ENCODE data around the gene KCNIP4. TPM values are rescaled to one million over a fixed set of nuclear protein-coding genes. Genes with fewer than 3 reads are reported as not detected.

The KCNIP4 gene
- total and polyA plus RNA-seq, 2 donors from 2014 or later: 9.8 to 43.9 TPM

DNA sequence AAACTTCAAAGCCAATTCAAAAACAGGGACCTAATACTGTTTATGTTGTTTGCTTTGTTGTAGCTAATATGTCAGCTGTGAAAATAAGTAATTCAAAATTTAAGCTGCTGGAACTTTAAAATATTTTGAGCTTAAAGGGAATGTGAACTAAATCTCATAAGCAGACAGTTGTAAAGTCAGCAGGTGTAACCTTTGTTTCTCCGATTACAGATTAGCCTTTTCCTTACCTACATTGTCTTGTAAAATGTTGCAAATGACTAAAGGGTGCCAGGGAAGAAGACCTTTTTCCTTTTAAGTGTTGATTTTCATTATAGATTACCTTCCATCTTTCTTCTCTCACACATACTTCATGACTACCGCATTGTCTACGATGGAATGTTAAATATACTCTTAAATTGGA, 405.1 kb downstream of the KCNIP4 start:
- Histone ChIP-seq H3K9ac (ENCODE audit: low read length in 3 of 3) (peak overlapping the region in 2 of 3 donors; percentile 36 to 65), H3K36me3 (ENCODE audit: control insufficient read depth in 2 of 3, insufficient read depth in 3 of 3, low read length in 3 of 3) (no peaks in the 10 kb centered on the region), H3K9me3 (ENCODE audit: control insufficient read depth in 2 of 3, insufficient read depth in 1 of 3, low read length in 3 of 3) (peaks cover 0 to 3% (median 0%) of the 10 kb centered on the region in 3 donors), H3K4me3 (ENCODE audit: low read length in 3 of 3) (peak overlapping the region; percentile 59 to 81 (median 66)), H3K27ac (ENCODE audit: low read depth in 2 of 2, low read length in 2 of 2) (peak overlapping the region in 1 of 2 donors; percentile 47), H3K27me3 (ENCODE audit: control insufficient read depth, insufficient read depth, low read length) (no peaks in the 10 kb centered on the region), H3K4me1 (ENCODE audit: control insufficient read depth in 2 of 3, insufficient read depth in 2 of 3, low read depth in 1 of 3, low read length in 3 of 3) (no peaks in the 10 kb centered on the region)
- TF ChIP-seq, protein P1, sequence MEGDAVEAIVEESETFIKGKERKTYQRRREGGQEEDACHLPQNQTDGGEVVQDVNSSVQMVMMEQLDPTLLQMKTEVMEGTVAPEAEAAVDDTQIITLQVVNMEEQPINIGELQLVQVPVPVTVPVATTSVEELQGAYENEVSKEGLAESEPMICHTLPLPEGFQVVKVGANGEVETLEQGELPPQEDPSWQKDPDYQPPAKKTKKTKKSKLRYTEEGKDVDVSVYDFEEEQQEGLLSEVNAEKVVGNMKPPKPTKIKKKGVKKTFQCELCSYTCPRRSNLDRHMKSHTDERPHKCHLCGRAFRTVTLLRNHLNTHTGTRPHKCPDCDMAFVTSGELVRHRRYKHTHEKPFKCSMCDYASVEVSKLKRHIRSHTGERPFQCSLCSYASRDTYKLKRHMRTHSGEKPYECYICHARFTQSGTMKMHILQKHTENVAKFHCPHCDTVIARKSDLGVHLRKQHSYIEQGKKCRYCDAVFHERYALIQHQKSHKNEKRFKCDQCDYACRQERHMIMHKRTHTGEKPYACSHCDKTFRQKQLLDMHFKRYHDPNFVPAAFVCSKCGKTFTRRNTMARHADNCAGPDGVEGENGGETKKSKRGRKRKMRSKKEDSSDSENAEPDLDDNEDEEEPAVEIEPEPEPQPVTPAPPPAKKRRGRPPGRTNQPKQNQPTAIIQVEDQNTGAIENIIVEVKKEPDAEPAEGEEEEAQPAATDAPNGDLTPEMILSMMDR (IDR thresholded peaks at IDR 0.05; ENCODE audit: borderline replicate concordance, extremely low read depth, insufficient read depth): no peak
- DNase-seq (no peak), FAIRE-seq (no peak)
- intact Hi-C loops (cut with DNase I): no loop called here

DNA sequence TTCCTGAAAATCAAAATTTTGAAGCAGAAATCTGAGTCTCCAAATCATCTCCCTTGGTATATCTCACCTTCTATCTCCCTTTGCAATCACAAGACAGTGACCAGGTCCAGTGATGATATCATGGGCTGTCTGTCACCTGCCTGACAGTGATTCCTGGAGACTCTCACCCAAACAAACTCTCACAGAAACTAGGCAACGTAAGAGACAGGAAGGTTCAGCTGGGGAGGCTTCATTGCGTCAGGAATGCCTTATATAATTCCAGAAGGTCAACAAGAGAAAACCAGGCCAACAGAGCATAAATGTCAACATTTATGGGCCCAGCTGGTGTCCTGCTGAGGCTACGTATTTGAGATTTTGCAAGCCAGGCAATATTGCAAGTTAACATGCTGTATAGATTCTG, 412.7 kb downstream of the KCNIP4 start:
- Histone ChIP-seq H3K9ac (ENCODE audit: low read length in 3 of 3) (no peak overlapping the region), H3K4me1 (ENCODE audit: control insufficient read depth in 2 of 3, insufficient read depth in 2 of 3, low read depth in 1 of 3, low read length in 3 of 3) (no peaks in the 10 kb centered on the region), H3K4me3 (ENCODE audit: low read length in 3 of 3) (no peak overlapping the region), H3K9me3 (ENCODE audit: control insufficient read depth in 2 of 3, insufficient read depth in 1 of 3, low read length in 3 of 3) (no peaks in the 10 kb centered on the region), H3K27me3 (ENCODE audit: control insufficient read depth, insufficient read depth, low read length) (no peaks in the 10 kb centered on the region), H3K36me3 (ENCODE audit: control insufficient read depth in 2 of 3, insufficient read depth in 3 of 3, low read length in 3 of 3) (no peaks in the 10 kb centered on the region), H3K27ac (ENCODE audit: low read depth in 2 of 2, low read length in 2 of 2) (no peak overlapping the region)
- intact Hi-C loops (cut with DNase I): no loop called here
- no peak for DNase-seq
- no peak for FAIRE-seq
- TF ChIP-seq, protein P1 (IDR thresholded peaks at IDR 0.05; ENCODE audit: borderline replicate concordance, extremely low read depth, insufficient read depth): no peak

DNA sequence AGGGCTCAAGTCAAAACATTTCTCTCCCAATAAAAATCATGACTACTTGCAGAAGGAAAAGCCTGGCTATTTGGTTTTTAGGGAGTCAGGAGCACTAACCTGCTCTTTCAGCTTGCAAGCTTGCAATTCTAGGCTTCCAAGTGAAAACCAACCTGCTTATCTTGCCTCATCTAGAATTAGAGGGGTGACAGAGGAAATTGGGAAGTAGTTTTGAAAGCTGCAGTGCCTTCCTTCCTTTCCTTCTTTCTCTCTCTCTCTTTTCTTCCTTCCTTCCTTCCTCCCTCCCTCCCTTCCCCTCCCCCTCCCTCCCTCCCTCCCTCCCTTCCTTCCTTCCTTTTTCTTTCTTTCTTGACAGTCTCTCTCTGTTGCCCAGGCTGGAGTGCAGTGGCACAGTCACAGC, 417.5 kb downstream of the KCNIP4 start:
- FAIRE-seq (no peak), DNase-seq (no peak)
- H3K9me3 ChIP-seq (ENCODE audit: control insufficient read depth in 2 of 3, insufficient read depth in 1 of 3, low read length in 3 of 3): no peaks in the 10 kb centered on the region
- no peak overlapping the region for H3K27ac ChIP-seq (ENCODE audit: low read depth in 2 of 2, low read length in 2 of 2)
- TF ChIP-seq, protein P1 (IDR thresholded peaks at IDR 0.05; ENCODE audit: borderline replicate concordance, extremely low read depth, insufficient read depth): no peak
- H3K4me1 ChIP-seq (ENCODE audit: control insufficient read depth in 2 of 3, insufficient read depth in 2 of 3, low read depth in 1 of 3, low read length in 3 of 3): no peaks in the 10 kb centered on the region
- H3K4me3 ChIP-seq (ENCODE audit: low read length in 3 of 3): no peak overlapping the region
- H3K9ac ChIP-seq (ENCODE audit: low read length in 3 of 3): no peak overlapping the region
- no peaks in the 10 kb centered on the region for H3K36me3 ChIP-seq (ENCODE audit: control insufficient read depth in 2 of 3, insufficient read depth in 3 of 3, low read length in 3 of 3)
- no peaks in the 10 kb centered on the region for H3K27me3 ChIP-seq (ENCODE audit: control insufficient read depth, insufficient read depth, low read length)
- intact Hi-C loops (cut with DNase I): no loop called here

DNA sequence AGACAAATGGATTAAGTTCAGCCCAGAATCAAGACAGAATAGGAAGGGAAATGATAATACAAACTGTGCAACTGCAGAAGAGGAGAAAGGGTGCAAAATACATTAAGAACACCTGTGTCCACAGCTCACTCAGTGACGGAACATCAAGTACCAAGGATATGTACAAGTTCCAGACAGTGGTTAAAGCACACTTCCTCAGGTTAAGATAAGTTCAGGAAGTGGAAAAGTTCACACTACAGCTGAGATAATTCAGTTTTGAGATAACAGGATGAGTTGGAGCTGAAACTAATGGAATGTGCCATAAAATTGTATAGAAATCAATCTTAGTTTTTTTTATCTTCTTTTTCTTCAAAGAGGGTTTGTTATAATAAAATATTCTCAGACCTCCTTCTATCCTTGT, 419.4 kb downstream of the KCNIP4 start:
- H3K9ac ChIP-seq (ENCODE audit: low read length in 3 of 3): no peak overlapping the region
- no peaks in the 10 kb centered on the region for H3K4me1 ChIP-seq (ENCODE audit: control insufficient read depth in 2 of 3, insufficient read depth in 2 of 3, low read depth in 1 of 3, low read length in 3 of 3)
- DNase-seq (no peak), FAIRE-seq (no peak)
- TF ChIP-seq, protein P1 (IDR thresholded peaks at IDR 0.05; ENCODE audit: borderline replicate concordance, extremely low read depth, insufficient read depth): no peak
- no peak overlapping the region for H3K4me3 ChIP-seq (ENCODE audit: low read length in 3 of 3)
- H3K9me3 ChIP-seq (ENCODE audit: control insufficient read depth in 2 of 3, insufficient read depth in 1 of 3, low read length in 3 of 3): no peaks in the 10 kb centered on the region
- intact Hi-C loops (cut with DNase I): no loop called here
- H3K27me3 ChIP-seq (ENCODE audit: control insufficient read depth, insufficient read depth, low read length): no peaks in the 10 kb centered on the region
- H3K36me3 ChIP-seq (ENCODE audit: control insufficient read depth in 2 of 3, insufficient read depth in 3 of 3, low read length in 3 of 3): no peaks in the 10 kb centered on the region
- H3K27ac ChIP-seq (ENCODE audit: low read depth in 2 of 2, low read length in 2 of 2): no peak overlapping the region

Data from kidney (tissue), 14 donors.